PC-3 (cell line): ENCODE measurements around the gene LTC4S. TPM values are rescaled to one million over a fixed set of nuclear protein-coding genes. Genes with fewer than 3 reads are reported as not detected.

Experiments
- ATAC-seq: fragments of 200-7000 bp; cut with Tn5 transposase; 2 replicates; pipeline ENCODE4 v1.9.1; 2020; ENCODE audit warnings: mild to moderate bottlenecking, moderate library complexity
- BruUV-seq: library from RNA; stranded (reverse); fragments of 400-500 nt; replicated peaks from 2 replicates; lab custom pipeline; 2021; lab: Mats Ljungman, UMichigan
- CTCF ChIA-PET: fragments of 300-600 bp; sonication (Branson Sonifier 250); formaldehyde crosslinking; loops from one replicate; lab custom pipeline; 2022; ENCODE audit warnings: antibody characterized with exemption; lab: Charles Lee
- POLR2A ChIA-PET: fragments of 300-600 bp; sonication (Branson Sonifier 250); formaldehyde crosslinking; loops from one replicate; lab custom pipeline; 2022; ENCODE audit warnings: antibody characterized with exemption; ENCODE audit not compliant: unreplicated experiment; lab: Charles Lee
- DNase-seq: peaks from one replicate; pipeline ENCODE4 v3.0.0-alpha.2; 2015
- H2AFZ ChIP-seq: fragments of 300-600 bp; sonication (generic); 2 replicates; pipeline ENCODE4 v1.6.0; 2016; ENCODE audit warnings: antibody characterized with exemption, low read length
- H3F3A ChIP-seq: fragments of 300-600 bp; sonication (generic); one replicate; pipeline ENCODE4 v1.6.0; 2017; ENCODE audit warnings: antibody characterized with exemption, low read length, control low read depth, mild to moderate bottlenecking; ENCODE audit not compliant: unreplicated experiment
- H3K27ac ChIP-seq: fragments of 300-600 bp; sonication (generic); 2 replicates; pipeline ENCODE4 v1.5.1; 2016; ENCODE audit warnings: mild to moderate bottlenecking, low read length
- H3K27me3 ChIP-seq: fragments of 300-600 bp; sonication (generic); 2 replicates; pipeline ENCODE4 v1.6.1; 2016; ENCODE audit warnings: low read length, mixed read lengths
- H3K36me3 ChIP-seq: fragments of 300-600 bp; sonication (generic); 2 replicates; pipeline ENCODE4 v1.6.1; 2016; ENCODE audit warnings: low read depth, mixed run types, low read length, mixed read lengths
- H3K4me1 ChIP-seq: fragments of 300-600 bp; sonication (generic); 2 replicates; pipeline ENCODE4 v1.5.1; 2016; ENCODE audit warnings: low read length; ENCODE audit not compliant: insufficient read depth
- H3K4me2 ChIP-seq: fragments of 300-600 bp; sonication (generic); 2 replicates; pipeline ENCODE4 v1.6.0; 2016; ENCODE audit warnings: low read length
- H3K4me3 ChIP-seq: fragments of 300-600 bp; sonication (generic); 2 replicates; pipeline ENCODE4 v1.5.1; 2016; ENCODE audit warnings: mild to moderate bottlenecking, low read length, mixed read lengths
- H3K79me2 ChIP-seq: fragments of 300-600 bp; sonication (generic); 2 replicates; pipeline ENCODE4 v1.6.1; 2017; ENCODE audit warnings: low read length, mixed read lengths
- H3K9ac ChIP-seq: fragments of 300-600 bp; sonication (generic); 2 replicates; pipeline ENCODE4 v1.6.0; 2016; ENCODE audit warnings: mild to moderate bottlenecking, low read length
- H3K9me2 ChIP-seq: fragments of 300-600 bp; sonication (generic); replicated peaks from 2 replicates; pipeline ENCODE4 v1.6.1; 2016; ENCODE audit warnings: mixed run types, low read length, mixed read lengths
- H3K9me3 ChIP-seq: fragments of 300-600 bp; sonication (generic); 2 replicates; pipeline ENCODE4 v1.6.1; 2016; ENCODE audit warnings: low read length, mixed read lengths
- H4K20me1 ChIP-seq: fragments of 300-600 bp; sonication (generic); 2 replicates; pipeline ENCODE4 v1.6.1; 2016; ENCODE audit warnings: low read length, mixed read lengths
- EZH2 ChIP-seq: fragments of 300-600 bp; sonication (generic); IDR thresholded peaks from one replicate; pipeline ENCODE4 v1.6.1; 2017; ENCODE audit warnings: antibody characterized with exemption, mild to moderate bottlenecking, low read length; ENCODE audit not compliant: unreplicated experiment
- EZH2phosphoT487 ChIP-seq: fragments of 300-600 bp; sonication (generic); IDR thresholded peaks from 2 replicates; pipeline ENCODE4 v1.6.1; 2018; ENCODE audit warnings: mild to moderate bottlenecking, antibody characterized with exemption, low read length, borderline replicate concordance
- intact Hi-C: fragments of 100-400 bp; cut with micrococcal nuclease; formaldehyde crosslinking; loops from 2 replicates; pipeline ENCODE4 v1.9.0; 2023
- total RNA-seq: library from RNA; depleted of rRNA; stranded (reverse); fragments of >200 nt; gene quantifications from 2 replicates; pipeline ENCODE4 v1.2.3, GENCODE V29; 2014
- TF ChIP-seq, protein P1 (sequence below): fragments of 300-600 bp; sonication (generic); conservative IDR thresholded peaks from 2 replicates; pipeline ENCODE4 v1.5.1; 2017; ENCODE audit warnings: antibody characterized with exemption, low read depth, mild to moderate bottlenecking, low read length

LTC4S gene
- total RNA-seq, 1 experiment from 2014 or later, result 1.5 TPM

DNA sequence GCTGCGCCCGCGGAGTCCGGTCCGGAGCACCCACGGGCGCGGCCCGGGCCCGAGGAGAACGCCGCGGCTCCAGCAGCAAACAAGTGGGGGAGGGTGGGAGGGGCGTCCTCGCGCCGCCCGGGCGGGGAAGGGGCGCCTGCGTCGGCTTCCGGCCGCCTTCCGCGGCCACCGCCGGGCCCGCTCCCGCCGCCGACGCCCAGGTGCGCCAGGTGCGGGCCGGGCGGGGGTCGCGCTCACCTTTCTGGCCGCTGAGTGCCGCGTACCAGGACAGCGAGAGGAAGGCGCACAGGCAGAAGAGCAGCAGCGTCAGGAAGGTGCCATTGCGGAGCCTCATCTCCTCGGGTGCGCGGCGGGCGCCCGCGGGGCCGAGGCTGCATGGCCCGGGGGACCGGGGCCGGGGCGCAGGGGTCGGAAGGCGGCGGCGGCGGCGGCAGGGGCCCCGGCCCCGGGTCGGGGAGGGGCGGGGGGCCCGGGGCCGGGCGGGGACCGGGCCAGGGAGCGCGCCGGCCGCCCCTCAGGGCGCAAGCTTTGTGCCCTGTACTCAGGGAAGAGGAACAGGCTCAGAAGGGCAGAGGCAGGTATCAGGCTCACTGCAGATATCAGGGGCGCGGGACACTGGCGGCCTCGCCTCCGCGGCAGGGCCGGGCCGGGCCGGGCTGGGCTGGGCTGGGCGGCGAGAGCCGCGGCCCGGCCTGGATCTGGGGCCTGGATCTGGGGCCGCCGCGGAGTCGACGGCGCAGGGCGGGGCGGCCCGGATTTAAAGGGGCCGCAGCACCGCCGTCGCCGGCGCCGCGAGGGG is 12.7 kb downstream of the LTC4S start, which contains the start of gene MGAT4B:
Gene MGAT4B (minus strand): TSS at position 617 of the 799 bp plus-strand sequence. CDS start 283 bp downstream, at position 334.
- Histone ChIP-seq H3K4me3 (peak within 1 kb of the TSS; percentile 86), H3F3A (no peaks in the 10 kb centered on the region), H2AFZ (peak within 1 kb of the TSS; percentile 71), H3K9me2 (no peaks in the 10 kb centered on the region), H4K20me1 (peaks cover 5% of the 10 kb centered on the region), H3K4me2 (peak within 1 kb of the TSS; percentile 97), H3K4me1 (peaks cover 31% of the 10 kb centered on the region), H3K9me3 (no peaks in the 10 kb centered on the region), H3K36me3 (no peaks in the 10 kb centered on the region), H3K79me2 (peaks cover 56% of the 10 kb centered on the region), H3K9ac (peak within 1 kb of the TSS; percentile 86), H3K27ac (peak within 1 kb of the TSS; percentile 30; the same call in 1 of the 2 replicates), H3K27me3 (no peaks in the 10 kb centered on the region)
- BruUV-seq, result no TSS peak
- DNase-seq, result peak; percentile 74
- peak; percentile 74 for ATAC-seq
- CTCF ChIA-PET, result interaction anchor here (0.6 kb wide), 1 partner anchor 98 kb away, joined by 4 read pairs; no protein-coding TSS in a partner anchor
- TF ChIP-seq EZH2phosphoT487, result no peak
- TF ChIP-seq EZH2, result no peak
- TF ChIP-seq, protein P1, sequence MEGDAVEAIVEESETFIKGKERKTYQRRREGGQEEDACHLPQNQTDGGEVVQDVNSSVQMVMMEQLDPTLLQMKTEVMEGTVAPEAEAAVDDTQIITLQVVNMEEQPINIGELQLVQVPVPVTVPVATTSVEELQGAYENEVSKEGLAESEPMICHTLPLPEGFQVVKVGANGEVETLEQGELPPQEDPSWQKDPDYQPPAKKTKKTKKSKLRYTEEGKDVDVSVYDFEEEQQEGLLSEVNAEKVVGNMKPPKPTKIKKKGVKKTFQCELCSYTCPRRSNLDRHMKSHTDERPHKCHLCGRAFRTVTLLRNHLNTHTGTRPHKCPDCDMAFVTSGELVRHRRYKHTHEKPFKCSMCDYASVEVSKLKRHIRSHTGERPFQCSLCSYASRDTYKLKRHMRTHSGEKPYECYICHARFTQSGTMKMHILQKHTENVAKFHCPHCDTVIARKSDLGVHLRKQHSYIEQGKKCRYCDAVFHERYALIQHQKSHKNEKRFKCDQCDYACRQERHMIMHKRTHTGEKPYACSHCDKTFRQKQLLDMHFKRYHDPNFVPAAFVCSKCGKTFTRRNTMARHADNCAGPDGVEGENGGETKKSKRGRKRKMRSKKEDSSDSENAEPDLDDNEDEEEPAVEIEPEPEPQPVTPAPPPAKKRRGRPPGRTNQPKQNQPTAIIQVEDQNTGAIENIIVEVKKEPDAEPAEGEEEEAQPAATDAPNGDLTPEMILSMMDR, result no peak
- intact Hi-C loops, result loop anchor here (1.0 to 5.0 kb wide), 3 partner anchors 12 to 74 kb away; partner anchors contain the start of genes MAML1 and MRNIP
- POLR2A ChIA-PET, result no interaction called here

DNA sequence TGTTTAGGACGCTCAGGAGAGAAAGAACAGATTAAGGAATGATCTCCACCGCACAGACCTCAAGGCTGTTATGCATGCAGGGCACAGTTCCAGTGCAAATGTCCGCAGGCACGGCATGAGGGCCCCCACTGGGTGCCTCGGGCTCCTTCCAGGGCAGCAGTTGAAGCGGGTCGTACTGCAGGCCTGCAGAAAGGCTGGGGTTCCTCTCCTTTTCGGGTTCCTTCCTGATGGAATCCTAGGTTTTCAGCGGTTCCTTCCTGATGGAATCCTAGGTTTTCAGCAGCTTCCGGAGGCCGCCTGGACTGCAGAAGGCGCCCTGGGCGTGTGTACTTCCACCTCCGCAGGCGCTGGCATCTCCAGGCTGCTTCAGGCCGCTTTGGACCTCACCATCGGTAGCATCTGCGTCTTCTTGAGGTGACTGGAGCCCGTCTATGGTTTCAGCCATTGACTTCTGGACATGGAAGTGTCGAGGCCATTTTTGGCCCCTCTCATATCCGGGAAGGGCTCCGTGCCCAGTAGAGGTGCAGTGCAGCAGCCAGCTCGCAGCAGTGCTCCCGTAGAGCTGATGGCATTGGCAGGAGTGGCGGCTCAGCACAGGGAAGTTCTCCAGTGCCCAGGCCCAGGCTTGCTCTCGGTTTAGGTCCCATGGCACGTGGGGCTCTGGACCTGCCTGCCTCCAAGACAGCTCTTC is 18.5 kb downstream of the LTC4S start:
- intact Hi-C loops, result no loop called here
- H3K9ac ChIP-seq, result no peak overlapping the region
- DNase-seq (no peak), ATAC-seq (no peak)
- no peak overlapping the region for H2AFZ ChIP-seq
- H3K4me2 ChIP-seq, result no peak overlapping the region
- no peaks in the 10 kb centered on the region for H3K9me3 ChIP-seq
- no peaks in the 10 kb centered on the region for H4K20me1 ChIP-seq
- POLR2A ChIA-PET, result no interaction called here
- H3K4me1 ChIP-seq, result no peaks in the 10 kb centered on the region
- H3K27me3 ChIP-seq, result no peaks in the 10 kb centered on the region
- no peak overlapping the region for H3K27ac ChIP-seq
- peaks cover 12% of the 10 kb centered on the region for H3K79me2 ChIP-seq
- CTCF ChIA-PET, result no interaction called here
- TF ChIP-seq, protein P1, result no peak
- TF ChIP-seq EZH2phosphoT487 (no peak), EZH2 (no peak)
- H3K36me3 ChIP-seq, result no peaks in the 10 kb centered on the region
- no peak overlapping the region for H3K4me3 ChIP-seq
- no peaks in the 10 kb centered on the region for H3F3A ChIP-seq
- no peaks in the 10 kb centered on the region for H3K9me2 ChIP-seq
- no TSS peak for BruUV-seq
